KMS-11 (cell line): ENCODE results near the gene NTM.

Experiments
- H2AFZ ChIP-seq: fragments of 200-600 bp; sonication (generic); 2 replicates; pipeline ENCODE4 v1.6.1; 2016; ENCODE audit warnings: antibody characterized with exemption, mixed run types, low read depth
- H3K27ac ChIP-seq: fragments of 200-600 bp; sonication (generic); 2 replicates; pipeline ENCODE4 v1.6.1; 2016; ENCODE audit warnings: mild to moderate bottlenecking, mixed run types
- H3K27me3 ChIP-seq: fragments of 200-600 bp; sonication (generic); 2 replicates; pipeline ENCODE4 v1.6.1; 2017; ENCODE audit warnings: mild to moderate bottlenecking, low read depth, mixed run types, moderate library complexity; ENCODE audit not compliant: insufficient read depth
- H3K36me3 ChIP-seq: fragments of 200-600 bp; sonication (generic); 2 replicates; pipeline ENCODE4 v1.6.1; 2017; ENCODE audit warnings: mild to moderate bottlenecking, mixed run types; ENCODE audit not compliant: insufficient read depth
- H3K4me1 ChIP-seq: fragments of 200-600 bp; sonication (generic); 2 replicates; pipeline ENCODE4 v1.6.1; 2016; ENCODE audit warnings: mild to moderate bottlenecking, low read depth, mixed run types; ENCODE audit not compliant: poor library complexity, severe bottlenecking
- H3K4me2 ChIP-seq: fragments of 200-600 bp; sonication (generic); 2 replicates; pipeline ENCODE4 v1.7.0; 2016; ENCODE audit warnings: mild to moderate bottlenecking, mixed run types
- H3K4me3 ChIP-seq: fragments of 200-600 bp; sonication (generic); IDR thresholded peaks from 2 replicates; pipeline ENCODE4 v1.6.1; 2017; ENCODE audit warnings: low read depth, low read length, mixed read lengths; ENCODE audit not compliant: insufficient read depth
- H3K79me2 ChIP-seq: fragments of 200-600 bp; sonication (generic); 2 replicates; pipeline ENCODE4 v1.6.1; 2016; ENCODE audit warnings: low read depth, mixed run types; ENCODE audit not compliant: insufficient read depth
- H3K9ac ChIP-seq: fragments of 200-600 bp; sonication (generic); 2 replicates; pipeline ENCODE4 v1.6.1; 2016; ENCODE audit warnings: mild to moderate bottlenecking, mixed run types
- H4K20me1 ChIP-seq: fragments of 200-600 bp; sonication (generic); 2 replicates; pipeline ENCODE4 v1.6.1; 2016; ENCODE audit warnings: mild to moderate bottlenecking, mixed run types; ENCODE audit not compliant: insufficient read depth
- CTCF ChIP-seq: fragments of 200-600 bp; sonication (generic); conservative IDR thresholded peaks from 2 replicates; pipeline ENCODE4 v1.6.1; 2017; ENCODE audit warnings: low read depth, mild to moderate bottlenecking, antibody characterized with exemption, low read length, moderate library complexity, mixed read lengths

Gene NTM

DNA sequence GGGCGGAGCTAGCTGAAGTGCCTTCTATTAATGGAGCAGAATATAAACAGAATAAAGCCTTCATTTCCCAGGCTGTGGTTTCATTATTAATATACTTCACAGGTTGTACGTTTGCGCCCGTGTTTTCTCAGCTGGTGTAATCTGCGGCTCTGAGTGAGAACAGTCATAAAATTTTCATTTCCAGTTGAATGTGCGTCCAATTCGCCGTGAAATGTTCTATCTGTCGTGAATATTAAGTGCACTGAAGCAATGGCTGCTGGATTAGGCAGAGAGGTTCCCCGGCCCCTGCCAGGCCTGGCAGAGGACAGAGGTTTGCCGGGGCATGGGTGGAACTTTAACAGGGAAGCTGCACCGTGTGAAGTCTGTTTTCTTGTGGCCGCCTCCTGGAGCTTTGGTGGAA lies 874.4 kb downstream of the NTM start:
- TF ChIP-seq CTCF, result no peak
- H3K4me2 ChIP-seq, result no peak overlapping the region
- no peak overlapping the region for H2AFZ ChIP-seq
- no peak overlapping the region for H3K27ac ChIP-seq
- no peaks in the 10 kb centered on the region for H4K20me1 ChIP-seq
- no peaks in the 10 kb centered on the region for H3K4me1 ChIP-seq
- no peak overlapping the region for H3K4me3 ChIP-seq
- no peaks in the 10 kb centered on the region for H3K27me3 ChIP-seq
- H3K9ac ChIP-seq, result no peak overlapping the region
- H3K79me2 ChIP-seq, result no peaks in the 10 kb centered on the region
- H3K36me3 ChIP-seq, result no peaks in the 10 kb centered on the region

DNA sequence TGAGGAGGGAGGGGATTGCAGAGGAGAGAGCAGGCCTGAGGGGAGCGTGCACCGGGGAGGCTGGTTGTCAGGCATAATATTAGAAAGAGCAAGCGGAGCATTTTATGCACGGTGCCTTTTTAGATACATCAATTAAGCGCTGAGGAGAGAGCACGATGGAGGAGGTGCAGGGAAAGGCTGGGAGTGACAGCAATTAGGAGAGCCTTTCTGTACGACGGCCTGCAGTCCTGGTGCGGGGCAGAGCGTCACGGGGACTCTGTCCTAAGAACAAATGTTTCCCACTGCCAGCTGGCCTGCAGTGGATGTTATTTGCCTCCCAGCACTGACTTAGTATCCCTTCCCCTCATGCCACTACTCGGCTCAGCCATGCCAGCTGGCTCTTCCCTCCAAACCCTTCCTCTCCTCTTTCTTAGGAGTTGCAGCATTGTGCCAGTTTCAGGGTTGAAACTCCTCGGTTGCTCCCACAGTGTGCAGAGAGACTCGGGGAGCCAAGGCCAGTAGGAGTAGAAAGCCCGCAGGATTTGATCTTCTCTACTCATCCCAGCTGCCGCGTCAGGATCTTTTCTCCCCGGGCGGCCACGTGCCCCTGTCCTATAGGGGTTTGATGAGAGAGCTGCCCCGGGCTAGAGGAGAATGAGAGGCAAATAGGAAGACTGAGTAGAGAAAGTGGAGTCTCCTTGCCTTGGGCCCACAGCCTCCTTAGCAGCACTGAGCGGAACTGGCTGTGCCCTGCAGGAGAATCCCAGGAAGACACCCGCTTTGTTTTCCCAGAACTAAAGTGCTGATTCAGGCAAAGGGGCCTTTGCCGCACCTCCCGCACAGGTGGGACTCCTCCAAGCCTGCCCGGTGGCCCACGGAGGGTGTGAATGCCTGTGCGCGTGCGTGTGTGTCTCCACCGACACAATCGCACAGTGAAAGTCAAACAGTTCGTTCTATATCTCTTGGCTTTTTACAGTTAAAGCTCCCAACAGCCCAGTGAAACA lies 875.3 kb downstream of the NTM start:
- no peak overlapping the region for H3K9ac ChIP-seq
- no peaks in the 10 kb centered on the region for H3K4me1 ChIP-seq
- H2AFZ ChIP-seq, result no peak overlapping the region
- no peak overlapping the region for H3K4me2 ChIP-seq
- H3K4me3 ChIP-seq, result no peak overlapping the region
- H3K27me3 ChIP-seq, result no peaks in the 10 kb centered on the region
- H3K36me3 ChIP-seq, result no peaks in the 10 kb centered on the region
- no peak overlapping the region for H3K27ac ChIP-seq
- no peaks in the 10 kb centered on the region for H3K79me2 ChIP-seq
- no peak for TF ChIP-seq CTCF
- no peaks in the 10 kb centered on the region for H4K20me1 ChIP-seq

- Histone ChIP-seq H4K20me1 (no peaks in the 10 kb centered on the region), H3K36me3 (no peaks in the 10 kb centered on the region), H3K79me2 (no peaks in the 10 kb centered on the region), H3K27ac (no peak overlapping the region), H3K4me2 (no peak overlapping the region), H3K27me3 (no peaks in the 10 kb centered on the region), H3K4me3 (no peak overlapping the region), H3K9ac (no peak overlapping the region), H3K4me1 (no peaks in the 10 kb centered on the region), H2AFZ (no peak overlapping the region)
- TF ChIP-seq CTCF, result no peak
Observed at GRCh38 chr11:132248580-132248979, 878.2 kb downstream of the NTM start.

- no peak overlapping the region for H3K9ac ChIP-seq
- TF ChIP-seq CTCF, result no peak
- no peaks in the 10 kb centered on the region for H3K36me3 ChIP-seq
- H3K4me2 ChIP-seq, result no peak overlapping the region
- H2AFZ ChIP-seq, result no peak overlapping the region
- H3K4me3 ChIP-seq, result no peak overlapping the region
- no peaks in the 10 kb centered on the region for H4K20me1 ChIP-seq
- no peaks in the 10 kb centered on the region for H3K4me1 ChIP-seq
- no peaks in the 10 kb centered on the region for H3K27me3 ChIP-seq
- H3K27ac ChIP-seq, result no peak overlapping the region
- no peaks in the 10 kb centered on the region for H3K79me2 ChIP-seq
Observed at GRCh38 chr11:132249256-132249655, 878.8 kb downstream of the NTM start.
